Measurements from ENCODE around the gene AMZ2. TPM values are rescaled to one million over a fixed set of nuclear protein-coding genes. Genes with fewer than 3 reads are reported as not detected.

Gene AMZ2
- total and polyA plus RNA-seq, 2 of the 8 experiments (the other 6 are each of a cell fraction or from before 2014, with no cell fraction given), result 49.5 to 71.0 TPM

GRCh38 chr17:68248891-68249290 is 1.0 kb downstream of the AMZ2 start:
- peaks cover 0 to 7% (median 0%) of the 10 kb centered on the region in 4 experiments; a peak in 3 of 8 replicates for H3K36me3 ChIP-seq (ENCODE audit: control insufficient read depth in 2 of 4, insufficient read depth in 4 of 4, low read length in 3 of 4)
- H4K8ac ChIP-seq (ENCODE audit: extremely low read depth, insufficient read depth, low read length), result no peak overlapping the region
- no peaks in the 10 kb centered on the region for H3K79me1 ChIP-seq (ENCODE audit: low read depth, low read length)
- H3K27me3 ChIP-seq (replicated peaks in 1 of 4; ENCODE audit: control insufficient read depth in 3 of 4, extremely low read depth in 1 of 4, insufficient read depth in 3 of 4, low read length in 3 of 4), result no peaks in the 10 kb centered on the region
- H2AFZ ChIP-seq (ENCODE audit: low read length), result no peak overlapping the region
- H3K9me3 ChIP-seq (ENCODE audit: insufficient read depth in 2 of 2, low read depth in 1 of 2, low read length in 1 of 2), result no peaks in the 10 kb centered on the region
- H2BK5ac ChIP-seq (ENCODE audit: low read depth, low read length), result no peak overlapping the region
- no peak overlapping the region for H3K56ac ChIP-seq (replicated peaks; ENCODE audit: insufficient read length, low read depth, low read length)
- no peak overlapping the region for H3K9ac ChIP-seq (replicated peaks in 1 of 4; ENCODE audit: extremely low read depth in 1 of 4, low read depth in 3 of 4, low read length in 3 of 4)
- DNase-seq (ENCODE audit: low read depth in 1 of 2, low spot score in 2 of 2) (no peak), FAIRE-seq (no peak)
- ChIA-PET CTCF (ENCODE audit: partially characterized antibody) (interaction anchor here (0.9 to 3.6 kb wide), 7 partner anchors 48 to 214 kb away, joined by 3 to 18 read pairs (median 5); no protein-coding TSS in a partner anchor), POLR2A (ENCODE audit: partially characterized antibody) (interaction anchor here (1.1 to 3.0 kb wide), 4 partner anchors 16 to 211 kb away, joined by 3 to 10 read pairs (median 3); no protein-coding TSS in a partner anchor)
- H4K20me1 ChIP-seq (replicated peaks in 1 of 2; ENCODE audit: control insufficient read depth in 1 of 2, insufficient read depth in 2 of 2, low read length in 2 of 2), result no peaks in the 10 kb centered on the region
- H3K4ac ChIP-seq (replicated peaks; ENCODE audit: insufficient read length, low read depth, low read length), result no peak overlapping the region
- H3K4me3 ChIP-seq (ENCODE audit: extremely low read depth in 1 of 4, insufficient read depth in 2 of 4, low read depth in 3 of 4, low read length in 4 of 4), result peak overlapping the region in 3 of 4 experiments; percentile 76 to 88 (median 81); a peak in 2 of 8 replicates
- H3K14ac ChIP-seq (ENCODE audit: insufficient read length), result no peak overlapping the region
- H4K91ac ChIP-seq (replicated peaks; ENCODE audit: insufficient read length, low read length), result no peak overlapping the region
- no peaks in the 10 kb centered on the region; a peak in 2 of 7 replicates for H3K4me1 ChIP-seq (replicated peaks in 1 of 4; ENCODE audit: control insufficient read depth in 3 of 4, insufficient read depth in 4 of 4, low read length in 3 of 4)
- H2BK120ac ChIP-seq (replicated peaks; ENCODE audit: low read depth, low read length), result no peak overlapping the region
- no peak overlapping the region for H2BK12ac ChIP-seq (ENCODE audit: low read depth, low read length)
- H3K23me2 ChIP-seq (ENCODE audit: low read depth, low read length), result peaks cover 2% of the 10 kb centered on the region; the same call in 1 of the 2 replicates
- H3K79me2 ChIP-seq (ENCODE audit: control insufficient read depth in 1 of 2, insufficient read depth in 2 of 2, low read length in 2 of 2), result no peaks in the 10 kb centered on the region
- H2BK20ac ChIP-seq (ENCODE audit: low read length), result no peak overlapping the region
- no peak overlapping the region for H4K5ac ChIP-seq (ENCODE audit: insufficient read length, low read depth, low read length)
- H2AK5ac ChIP-seq (ENCODE audit: low read depth, low read length), result no peak overlapping the region
- H3K4me2 ChIP-seq (ENCODE audit: insufficient read depth in 1 of 2, low read depth in 2 of 2, low read length in 2 of 2), result peak overlapping the region; percentile 67 to 77; a peak in 2 of 4 replicates
- WGBS, 2 experiments (ENCODE audit: extremely low coverage in 1 of 2, insufficient coverage in 1 of 2, insufficient read length in 1 of 2, insufficient replicate concordance in 2 of 2, low coverage in 1 of 2, low lambda C conversion rate in 2 of 2, missing lambda C conversion rate in 1 of 2), result 91% methylated on average over 5 of the region's 5 CpGs; no CpG with 5 or more reads in 1 of the 2 experiments
- H3K27ac ChIP-seq (ENCODE audit: low read depth, low read length), result no peak overlapping the region
- H3K18ac ChIP-seq (ENCODE audit: extremely low read depth, low read length), result no peak overlapping the region
- H2BK15ac ChIP-seq (ENCODE audit: low read length), result no peak overlapping the region
- no peak overlapping the region for H3K23ac ChIP-seq (ENCODE audit: insufficient read length)
- TF ChIP-seq GTF2F1 (IDR thresholded peaks at IDR 0.05; ENCODE audit: borderline replicate concordance, low read depth, low read length) (no peak), SRF (IDR thresholded peaks at IDR 0.05; ENCODE audit: low read depth, low read length) (no peak), PHF8 (conservative IDR thresholded peaks at IDR 0.05; ENCODE audit: low read depth, low read length) (no peak), EGR1 (IDR thresholded peaks at IDR 0.05; ENCODE audit: borderline replicate concordance, low read depth, low read length) (no peak), JUN (IDR thresholded peaks at IDR 0.05; ENCODE audit: low read depth, low read length) (no peak), RBBP5 (IDR thresholded peaks at IDR 0.05; ENCODE audit: borderline replicate concordance, low read depth, low read length) (no peak), SIRT6 (IDR thresholded peaks at IDR 0.05; ENCODE audit: low read length) (no peak), CBX8 (IDR thresholded peaks at IDR 0.05; ENCODE audit: borderline replicate concordance, low read depth, low read length) (no peak), YY1 (IDR thresholded peaks at IDR 0.05; ENCODE audit: low read depth, low read length) (no peak), CREB1 (IDR thresholded peaks at IDR 0.05) (no peak), TEAD4 (IDR thresholded peaks at IDR 0.05; ENCODE audit: low read depth, low read length) (no peak), POLR2AphosphoS5 (IDR thresholded peaks at IDR 0.05; ENCODE audit: low read depth, low read length) (no peak), NANOG (IDR thresholded peaks at IDR 0.05; ENCODE audit: insufficient read depth, low read depth, low read length, poor library complexity, severe bottlenecking) (no peak)
- TF ChIP-seq, protein P1, sequence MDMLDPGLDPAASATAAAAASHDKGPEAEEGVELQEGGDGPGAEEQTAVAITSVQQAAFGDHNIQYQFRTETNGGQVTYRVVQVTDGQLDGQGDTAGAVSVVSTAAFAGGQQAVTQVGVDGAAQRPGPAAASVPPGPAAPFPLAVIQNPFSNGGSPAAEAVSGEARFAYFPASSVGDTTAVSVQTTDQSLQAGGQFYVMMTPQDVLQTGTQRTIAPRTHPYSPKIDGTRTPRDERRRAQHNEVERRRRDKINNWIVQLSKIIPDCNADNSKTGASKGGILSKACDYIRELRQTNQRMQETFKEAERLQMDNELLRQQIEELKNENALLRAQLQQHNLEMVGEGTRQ (IDR thresholded peaks at IDR 0.05; ENCODE audit: low read length), result no peak

Measured in H1 (cell line).